Measurements from ENCODE around the gene ATP6AP1. TPM values are rescaled to one million over a fixed set of nuclear protein-coding genes. Genes with fewer than 3 reads are reported as not detected.
"Not testable (repeated sequence)": the region's sequence is repeated elsewhere in the genome, so short reads cannot be mapped to it uniquely, and the experiment has no call there.

The ATP6AP1 gene
- total RNA-seq, 1 experiment from 2014 or later: 46.6 TPM

DNA sequence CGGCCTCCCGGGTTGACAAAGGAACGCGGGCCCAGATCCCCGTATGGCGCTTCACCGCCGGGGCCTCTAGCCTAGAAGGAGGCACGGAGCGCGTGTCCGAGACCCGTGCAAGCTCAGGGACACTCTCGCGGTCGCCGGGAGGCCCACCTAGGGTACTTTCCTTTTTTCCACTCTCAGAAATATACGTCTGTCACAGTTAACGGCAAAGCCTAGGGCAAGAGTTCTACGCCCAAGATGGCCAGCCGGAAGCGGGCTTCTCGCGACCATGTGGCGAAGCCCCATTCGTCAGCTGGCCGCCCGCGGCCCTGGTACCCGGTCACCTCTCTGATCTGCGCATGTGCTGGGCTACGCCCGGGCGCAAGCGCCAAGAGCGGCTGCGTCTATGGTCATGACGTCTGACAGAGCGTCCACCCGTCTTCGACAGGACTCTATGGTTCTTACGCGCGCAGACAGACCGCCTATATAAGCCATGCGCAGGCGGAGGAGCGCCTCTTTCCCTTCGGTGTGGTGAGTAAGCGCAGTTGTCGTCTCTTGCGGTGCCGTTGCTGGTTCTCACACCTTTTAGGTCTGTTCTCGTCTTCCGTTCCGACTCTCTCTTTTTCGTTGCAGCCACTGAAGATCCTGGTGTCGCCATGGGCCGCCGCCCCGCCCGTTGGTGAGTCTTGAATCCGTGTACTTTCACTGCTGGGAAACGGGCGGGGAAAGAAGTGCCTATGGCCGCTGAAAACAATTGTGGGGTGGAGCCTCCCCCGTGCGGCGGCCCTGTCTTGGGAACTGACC lies 30.4 kb upstream of the ATP6AP1 start, which contains the start of gene RPL10:
RPL10 (plus strand) TSS at position 490 of the 780 bp plus-strand sequence; CDS start at position 633, 143 bp downstream.
- DNase-seq (ENCODE audit: low read depth): peak; percentile 89
- in situ Hi-C loops (cut with HindIII; ENCODE audit: low pct_unique_long_range_greater_than_20kb, low sequenced_read_pairs): no loop called here

DNA sequence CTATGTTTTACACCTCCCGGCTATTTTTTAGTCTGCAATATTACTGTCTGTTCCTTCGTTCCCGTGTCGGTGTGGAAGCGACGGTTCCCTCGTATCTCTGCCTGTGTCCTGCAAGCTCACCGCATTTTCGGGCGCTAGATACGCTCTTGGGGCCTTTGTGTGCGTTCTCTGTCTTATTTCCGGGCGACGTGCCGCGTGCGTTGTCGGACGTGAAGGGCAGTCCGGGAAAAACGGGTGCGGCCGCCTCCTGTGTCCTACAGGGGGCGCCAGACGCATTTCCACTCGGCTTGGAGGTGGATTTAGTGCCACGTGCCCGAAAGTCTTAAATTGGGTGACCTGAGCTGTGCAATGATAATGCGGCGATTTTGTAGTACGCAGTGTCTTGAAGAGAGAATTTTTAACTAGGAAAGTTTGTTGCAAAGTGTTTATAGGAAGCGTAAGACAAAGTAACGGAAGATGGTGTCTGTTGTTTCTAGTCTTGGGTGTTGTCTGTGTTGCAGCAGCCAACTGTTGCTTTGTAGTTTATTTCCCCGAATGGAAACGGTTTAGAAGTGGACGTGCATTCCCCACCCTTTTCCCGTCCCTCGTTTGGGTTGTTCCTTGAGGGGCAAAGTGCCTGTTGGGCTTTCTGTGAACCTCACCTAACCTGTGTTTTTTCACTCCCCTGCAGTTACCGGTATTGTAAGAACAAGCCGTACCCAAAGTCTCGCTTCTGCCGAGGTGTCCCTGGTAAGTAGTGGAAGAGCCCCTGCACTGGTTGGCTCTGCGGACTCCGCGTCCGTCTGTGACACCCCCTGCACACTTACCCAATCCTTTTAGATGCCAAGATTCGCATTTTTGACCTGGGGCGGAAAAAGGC lies 29.6 kb upstream of the ATP6AP1 start:
- DNase-seq (ENCODE audit: low read depth): peak; percentile 77
- in situ Hi-C loops (cut with HindIII; ENCODE audit: low pct_unique_long_range_greater_than_20kb, low sequenced_read_pairs): no loop called here

DNA sequence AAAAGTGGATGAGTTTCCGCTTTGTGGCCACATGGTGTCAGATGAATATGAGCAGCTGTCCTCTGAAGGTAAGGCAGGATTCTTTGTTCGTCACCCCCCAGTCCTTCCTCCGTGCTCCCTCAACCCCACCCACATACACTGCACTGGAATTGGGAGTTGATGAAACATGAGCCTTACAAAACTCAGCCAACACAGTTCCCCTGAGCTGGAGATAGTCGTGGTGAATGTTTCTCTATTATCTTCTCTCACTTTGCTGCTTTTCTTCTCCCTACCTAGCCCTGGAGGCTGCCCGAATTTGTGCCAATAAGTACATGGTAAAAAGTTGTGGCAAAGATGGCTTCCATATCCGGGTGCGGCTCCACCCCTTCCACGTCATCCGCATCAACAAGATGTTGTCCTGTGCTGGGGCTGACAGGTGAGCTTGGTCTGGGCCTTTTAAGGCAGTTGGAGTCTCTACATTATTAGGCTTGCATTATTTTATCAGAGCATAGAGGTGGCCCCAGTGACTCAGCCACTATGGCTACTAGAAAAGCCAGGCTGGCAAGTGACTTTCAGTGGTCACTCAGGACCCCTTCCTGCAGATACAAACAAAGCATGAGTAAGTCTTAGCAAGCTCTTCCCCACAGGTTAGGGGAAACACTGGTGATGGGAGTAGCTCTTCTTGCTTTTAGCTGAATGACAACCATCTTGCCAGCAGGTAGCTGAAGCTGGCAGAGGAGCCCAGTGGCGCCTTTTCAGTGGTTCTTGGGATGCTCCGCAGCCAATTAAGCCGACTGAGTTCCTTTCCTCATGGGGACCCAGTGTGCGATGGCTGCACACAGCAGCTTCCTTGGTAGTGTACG lies 28.7 kb upstream of the ATP6AP1 start:
- in situ Hi-C loops (cut with HindIII; ENCODE audit: low pct_unique_long_range_greater_than_20kb, low sequenced_read_pairs): no loop called here
- DNase-seq (ENCODE audit: low read depth): no peak

- in situ Hi-C loops (cut with HindIII; ENCODE audit: low pct_unique_long_range_greater_than_20kb, low sequenced_read_pairs); DNase-seq (ENCODE audit: low read depth): not testable (repeated sequence)
These were observed 28.1 kb upstream of the ATP6AP1 start for GRCh38 chrX:154400369-154400817.

- no peak for DNase-seq (ENCODE audit: low read depth)
- in situ Hi-C loops (cut with HindIII; ENCODE audit: low pct_unique_long_range_greater_than_20kb, low sequenced_read_pairs): no loop called here
These were observed 27.3 kb upstream of the ATP6AP1 start for GRCh38 chrX:154401045-154401799.

DNA sequence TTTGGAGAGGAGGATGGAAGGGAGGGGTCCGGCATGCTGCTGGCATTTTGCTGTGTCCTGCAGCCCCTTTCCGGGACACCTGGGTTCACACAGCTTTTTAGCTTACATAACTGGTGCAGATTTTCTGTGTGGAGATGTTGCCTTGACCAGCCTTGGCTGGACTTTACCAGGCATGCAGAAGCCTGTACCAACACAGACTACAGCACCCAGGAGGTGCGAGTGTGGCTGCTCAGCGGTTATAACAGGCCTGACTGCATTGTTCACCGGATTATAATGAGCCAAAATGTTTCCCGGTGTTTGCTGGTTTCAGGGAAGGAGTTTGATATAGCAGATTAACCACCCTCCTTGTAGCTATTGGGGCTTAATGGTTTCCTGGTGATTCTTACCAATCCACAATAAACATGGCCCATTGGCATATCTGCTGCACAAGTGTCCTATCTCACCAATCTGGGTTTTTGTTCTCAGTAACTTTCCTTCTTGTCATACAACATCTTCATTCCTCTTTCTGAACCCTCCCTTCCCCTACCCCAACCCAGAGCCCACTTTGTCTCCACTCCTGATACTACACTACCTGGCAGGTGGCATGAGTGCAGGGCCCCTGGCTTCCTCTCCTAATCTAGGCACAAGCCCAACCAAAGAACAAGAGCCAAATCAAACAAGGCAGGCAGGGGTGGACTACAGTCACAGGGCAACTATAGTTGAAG lies 26.4 kb upstream of the ATP6AP1 start:
- in situ Hi-C loops (cut with HindIII; ENCODE audit: low pct_unique_long_range_greater_than_20kb, low sequenced_read_pairs): no loop called here
- no peak for DNase-seq (ENCODE audit: low read depth)

GRCh38 chrX:154402622-154403127 lies 25.8 kb upstream of the ATP6AP1 start:
- in situ Hi-C loops (cut with HindIII; ENCODE audit: low pct_unique_long_range_greater_than_20kb, low sequenced_read_pairs): no loop called here

DNA sequence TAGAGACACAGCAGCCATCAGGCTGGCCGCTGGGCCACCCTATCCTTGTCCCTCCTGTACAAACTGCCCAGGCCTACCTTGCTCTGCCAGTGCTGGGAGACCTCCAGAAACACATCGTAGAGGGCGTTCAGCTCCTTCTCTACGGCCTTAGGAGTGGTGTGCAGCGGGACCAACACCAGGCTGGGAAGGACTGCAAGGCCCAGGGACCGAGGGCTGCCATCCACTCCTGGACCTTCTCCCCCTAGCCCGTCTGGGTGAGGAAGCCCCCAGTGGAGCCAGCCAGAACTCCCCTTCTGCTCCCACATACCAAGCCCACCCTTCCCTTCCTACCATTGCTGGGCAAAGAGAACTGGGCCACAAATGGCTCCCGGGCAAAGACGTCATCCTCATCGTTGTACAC lies 25.3 kb upstream of the ATP6AP1 start:
- DNase-seq (ENCODE audit: low read depth): no peak
- in situ Hi-C loops (cut with HindIII; ENCODE audit: low pct_unique_long_range_greater_than_20kb, low sequenced_read_pairs): no loop called here

More at GRCh38 chrX:154402622-154403127, 25.8 kb upstream of the ATP6AP1 start:
- no peak for DNase-seq (ENCODE audit: low read depth)

DNA sequence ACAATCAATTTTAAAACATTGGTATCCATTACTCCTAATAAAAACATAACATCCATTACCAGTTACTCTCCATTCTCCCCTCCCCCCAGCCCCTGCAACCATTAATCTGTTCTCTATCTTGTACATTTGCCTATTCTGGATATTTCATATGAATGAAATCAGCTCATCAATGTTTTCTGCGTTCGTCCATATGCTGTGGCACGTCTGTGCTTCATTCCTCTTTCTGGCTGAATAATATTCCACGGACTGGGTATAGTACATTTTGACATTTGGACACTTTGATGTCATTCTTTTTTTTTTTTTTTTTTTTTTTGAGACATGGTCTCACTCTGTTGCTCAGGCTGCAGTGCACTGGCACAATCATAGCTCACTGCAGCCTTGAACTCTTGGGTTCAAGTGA lies 24.6 kb upstream of the ATP6AP1 start:
- in situ Hi-C loops (cut with HindIII; ENCODE audit: low pct_unique_long_range_greater_than_20kb, low sequenced_read_pairs): no loop called here
- DNase-seq (ENCODE audit: low read depth): no peak

GRCh38 chrX:154404625-154405192 lies 23.8 kb upstream of the ATP6AP1 start:
- in situ Hi-C loops (cut with HindIII; ENCODE audit: low pct_unique_long_range_greater_than_20kb, low sequenced_read_pairs): no loop called here
- no peak for DNase-seq (ENCODE audit: low read depth)

GRCh38 chrX:154408659-154409221 lies 19.7 kb upstream of the ATP6AP1 start:
- in situ Hi-C loops (cut with HindIII; ENCODE audit: low pct_unique_long_range_greater_than_20kb, low sequenced_read_pairs): no loop called here
- DNase-seq (ENCODE audit: low read depth): no peak

- in situ Hi-C loops (cut with HindIII; ENCODE audit: low pct_unique_long_range_greater_than_20kb, low sequenced_read_pairs): no loop called here
- peak; percentile 86 for DNase-seq (ENCODE audit: low read depth)
These were observed 19.1 kb upstream of the ATP6AP1 start, which contains the start of gene DNASE1L1 for GRCh38 chrX:154409222-154409871. TSS of gene DNASE1L1 (minus strand) at chrX:154409254. CDS start at chrX:154405568, 3,686 bp downstream.

DNA sequence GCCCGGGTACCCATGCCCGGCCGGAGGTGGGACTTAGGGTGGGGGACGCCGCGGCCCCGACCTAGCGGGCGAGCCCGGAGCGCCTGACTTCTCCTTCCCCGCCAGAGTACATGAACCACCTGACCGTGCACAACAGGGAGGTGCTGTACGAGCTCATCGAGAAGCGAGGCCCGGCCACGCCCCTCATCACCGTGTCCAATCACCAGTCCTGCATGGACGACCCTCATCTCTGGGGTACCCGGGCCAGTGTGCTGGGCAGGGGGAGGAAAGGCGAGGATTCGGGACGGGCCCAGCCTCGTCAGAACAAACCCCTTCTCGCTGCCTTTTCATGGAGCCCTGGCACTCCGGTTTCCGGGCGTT lies 16.5 kb upstream of the ATP6AP1 start:
- in situ Hi-C loops (cut with HindIII; ENCODE audit: low pct_unique_long_range_greater_than_20kb, low sequenced_read_pairs): no loop called here
- peak; percentile 61 for DNase-seq (ENCODE audit: low read depth)

- in situ Hi-C loops (cut with HindIII; ENCODE audit: low pct_unique_long_range_greater_than_20kb, low sequenced_read_pairs): no loop called here
- no peak for DNase-seq (ENCODE audit: low read depth)
These were observed 16.0 kb upstream of the ATP6AP1 start for GRCh38 chrX:154412468-154412867.

DNA sequence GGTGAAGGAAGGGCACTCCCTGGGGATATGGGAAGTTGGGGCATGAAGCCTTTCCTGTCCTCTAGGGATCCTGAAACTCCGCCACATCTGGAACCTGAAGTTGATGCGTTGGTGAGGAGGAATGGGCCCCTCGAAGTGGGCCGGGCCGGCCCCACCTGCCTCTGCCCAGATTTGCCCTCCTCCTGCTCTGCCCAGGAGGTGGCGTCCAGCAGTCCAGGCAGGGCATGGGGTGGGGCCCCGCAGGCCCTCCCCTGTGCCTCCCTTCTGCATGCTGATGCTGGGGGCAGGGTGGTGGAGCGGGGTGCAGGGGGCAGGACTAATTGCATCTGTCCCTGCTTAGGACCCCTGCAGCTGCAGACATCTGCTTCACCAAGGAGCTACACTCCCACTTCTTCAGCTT lies 15.3 kb upstream of the ATP6AP1 start:
- DNase-seq (ENCODE audit: low read depth): no peak
- in situ Hi-C loops (cut with HindIII; ENCODE audit: low pct_unique_long_range_greater_than_20kb, low sequenced_read_pairs): no loop called here

GRCh38 chrX:154417157-154417556 lies 11.3 kb upstream of the ATP6AP1 start:
- no peak for DNase-seq (ENCODE audit: low read depth)
- in situ Hi-C loops (cut with HindIII; ENCODE audit: low pct_unique_long_range_greater_than_20kb, low sequenced_read_pairs): no loop called here
